HG02642 (cell line): ENCODE results near the gene HSPA4.
"Not testable (repeated sequence)": the region's sequence is repeated elsewhere in the genome, so short reads cannot be mapped to it uniquely, and the experiment has no call there.

Experiments
- ATAC-seq: cut with Tn5 transposase; IDR thresholded peaks from one replicate; pipeline ENCODE4 v1.9.1; 2021; ENCODE audit warnings: mild to moderate bottlenecking; ENCODE audit not compliant: unreplicated experiment, poor library complexity

Gene HSPA4

DNA sequence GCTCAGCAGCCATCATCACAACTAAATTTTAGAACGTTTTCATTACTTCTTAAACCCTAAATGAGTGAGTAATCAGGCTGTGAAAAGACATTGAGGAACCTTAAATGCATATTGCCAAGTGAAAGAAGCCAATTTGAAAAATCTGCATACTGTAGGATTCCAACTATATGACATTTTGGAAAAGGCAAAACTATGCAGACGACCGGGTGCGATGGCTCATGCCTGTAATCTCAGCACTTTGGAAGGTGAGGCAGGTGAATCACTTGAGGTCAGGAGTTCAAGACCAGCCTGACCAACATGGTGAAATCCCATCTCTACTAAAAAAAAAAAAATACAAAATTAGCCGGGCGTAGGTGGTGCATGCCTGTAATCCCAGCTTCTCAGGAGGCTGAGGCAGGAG, 33.4 kb downstream of the HSPA4 start:
- ATAC-seq: not testable (repeated sequence)

DNA sequence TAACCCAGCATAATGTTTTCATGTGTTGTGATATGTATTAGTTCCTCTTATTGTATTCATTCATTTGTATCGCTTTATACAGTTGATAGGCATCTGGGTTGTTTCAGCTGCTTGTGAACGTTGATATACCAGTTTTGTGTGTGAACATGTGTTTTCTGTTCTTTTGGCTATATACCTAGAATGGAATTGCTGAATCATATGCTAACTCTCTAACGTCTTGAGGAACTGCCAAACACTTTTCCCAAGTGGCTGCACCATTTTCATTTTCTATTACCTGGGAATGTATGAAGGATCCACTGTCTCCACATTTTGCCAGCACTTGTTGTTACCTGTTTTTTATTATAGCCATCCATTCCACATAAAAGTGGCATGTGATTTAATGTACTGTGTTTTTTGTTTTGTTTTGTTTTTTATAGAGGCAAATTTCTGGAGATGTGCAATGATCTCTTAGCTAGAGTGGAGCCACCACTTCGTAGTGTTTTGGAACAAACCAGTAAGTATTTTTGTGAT, 34.6 kb downstream of the HSPA4 start:
- no peak for ATAC-seq

- ATAC-seq: no peak
These were observed 36.3 kb downstream of the HSPA4 start for GRCh38 chr5:133088064-133088463.

GRCh38 chr5:133091034-133091433, 39.2 kb downstream of the HSPA4 start:
- ATAC-seq: no peak

DNA sequence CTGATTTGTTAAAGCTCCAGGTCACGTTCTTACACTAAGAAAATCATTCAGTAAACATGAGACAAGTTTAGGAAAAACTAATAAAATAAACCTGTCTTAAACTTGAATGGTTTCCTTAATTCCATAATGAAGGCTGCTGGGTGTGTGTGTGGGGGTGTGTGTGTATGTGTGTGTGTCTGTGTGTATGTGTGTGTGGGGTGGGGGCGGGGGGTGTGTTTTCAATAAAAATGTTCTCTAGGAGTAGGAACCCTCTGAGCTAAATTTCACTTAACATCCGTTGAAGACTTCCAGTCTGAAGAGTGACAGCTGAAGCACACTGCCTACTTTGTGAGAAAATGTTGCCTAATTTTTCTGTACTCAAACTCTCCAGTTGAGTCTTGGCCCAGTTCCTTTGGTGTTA, 54.5 kb downstream of the HSPA4 start:
- no peak for ATAC-seq

- no peak for ATAC-seq
These were observed 55.2 kb downstream of the HSPA4 start for GRCh38 chr5:133106761-133107572.

DNA sequence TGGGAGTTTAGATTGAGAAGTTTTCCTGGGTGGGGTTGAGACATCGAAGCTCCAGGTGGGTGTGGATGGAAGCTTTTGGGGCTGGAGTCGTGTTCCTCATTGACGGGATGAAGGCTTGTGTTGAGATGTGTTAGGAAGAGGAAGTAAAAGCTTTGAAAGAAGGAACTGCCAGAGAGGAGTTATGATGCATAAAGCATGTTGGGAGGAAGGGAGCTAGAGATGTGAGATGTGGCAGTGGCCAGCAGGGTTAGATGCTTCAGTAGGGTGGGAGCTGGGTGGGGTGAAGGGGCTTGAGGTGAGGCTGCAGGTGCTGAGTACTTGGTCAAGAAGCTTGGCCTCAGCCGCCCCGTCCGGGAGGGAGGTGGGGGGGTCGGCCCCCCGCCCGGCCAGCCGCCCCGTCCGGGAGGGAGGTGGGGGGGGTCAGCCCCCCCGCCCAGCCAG, 56.7 kb downstream of the HSPA4 start:
- ATAC-seq: no peak

DNA sequence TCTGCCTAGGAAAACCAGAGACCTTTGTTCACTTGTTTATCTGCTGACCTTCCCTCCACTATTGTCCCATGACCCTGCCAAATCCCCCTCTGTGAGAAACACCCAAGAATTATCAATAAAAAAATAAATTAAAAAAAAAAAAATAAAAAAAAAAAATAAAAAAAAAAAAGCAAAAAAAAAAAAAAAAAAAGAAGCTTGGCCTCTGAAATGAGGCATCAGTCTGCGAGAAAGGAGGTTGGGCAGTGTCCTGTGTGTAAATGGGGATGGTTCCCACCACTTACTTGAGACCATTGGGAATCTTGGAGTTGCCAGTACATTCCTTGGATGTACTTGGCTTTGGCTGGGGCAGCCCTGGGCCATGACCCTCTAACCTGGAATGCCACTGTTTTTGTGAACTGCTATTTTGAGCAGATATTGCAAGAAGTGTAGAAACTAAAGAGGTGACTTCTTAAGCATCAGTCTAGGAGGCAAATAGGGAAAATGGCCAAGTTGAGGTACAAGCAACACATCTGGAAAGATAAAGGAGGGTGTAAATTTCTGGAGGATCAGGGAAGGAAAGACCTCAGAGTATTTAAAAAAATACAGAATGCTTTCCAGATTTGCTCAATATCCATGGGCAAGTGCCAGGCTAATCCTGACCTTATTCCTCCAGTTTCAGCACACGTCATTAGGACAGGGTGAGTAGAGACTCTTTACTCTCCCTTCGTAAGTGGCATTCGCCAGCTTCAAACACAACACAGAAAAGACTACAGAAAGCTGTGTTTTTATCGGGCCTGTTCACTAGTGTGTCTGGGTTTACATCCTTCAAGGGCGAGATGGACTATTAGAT, 58.1 kb downstream of the HSPA4 start:
- ATAC-seq: no peak

- ATAC-seq: no peak
These were observed 58.9 kb downstream of the HSPA4 start for GRCh38 chr5:133110709-133111108.

DNA sequence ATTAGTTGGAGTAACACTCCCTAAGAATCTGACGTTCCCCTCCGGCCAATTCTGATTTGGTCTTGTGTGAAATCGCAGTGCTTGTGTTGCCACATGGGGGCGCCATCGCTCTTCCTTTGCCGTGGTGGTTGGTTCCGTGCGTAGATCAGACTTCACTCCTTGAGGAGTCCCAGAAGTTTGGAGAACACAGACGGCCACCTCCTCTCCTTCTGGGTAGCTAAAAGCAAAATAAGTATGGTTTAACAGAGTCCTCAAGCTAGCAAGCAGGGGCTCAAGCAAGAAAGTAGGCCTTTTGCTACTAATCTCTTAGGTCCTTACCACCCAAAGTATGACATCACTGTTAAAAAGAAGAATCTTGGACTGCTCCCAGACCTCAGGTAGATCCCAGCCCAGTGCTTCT, 59.5 kb downstream of the HSPA4 start:
- ATAC-seq: no peak

GRCh38 chr5:133112026-133112660, 60.3 kb downstream of the HSPA4 start:
- no peak for ATAC-seq

- no peak for ATAC-seq
These were observed 61.7 kb downstream of the HSPA4 start for GRCh38 chr5:133113331-133114061.

DNA sequence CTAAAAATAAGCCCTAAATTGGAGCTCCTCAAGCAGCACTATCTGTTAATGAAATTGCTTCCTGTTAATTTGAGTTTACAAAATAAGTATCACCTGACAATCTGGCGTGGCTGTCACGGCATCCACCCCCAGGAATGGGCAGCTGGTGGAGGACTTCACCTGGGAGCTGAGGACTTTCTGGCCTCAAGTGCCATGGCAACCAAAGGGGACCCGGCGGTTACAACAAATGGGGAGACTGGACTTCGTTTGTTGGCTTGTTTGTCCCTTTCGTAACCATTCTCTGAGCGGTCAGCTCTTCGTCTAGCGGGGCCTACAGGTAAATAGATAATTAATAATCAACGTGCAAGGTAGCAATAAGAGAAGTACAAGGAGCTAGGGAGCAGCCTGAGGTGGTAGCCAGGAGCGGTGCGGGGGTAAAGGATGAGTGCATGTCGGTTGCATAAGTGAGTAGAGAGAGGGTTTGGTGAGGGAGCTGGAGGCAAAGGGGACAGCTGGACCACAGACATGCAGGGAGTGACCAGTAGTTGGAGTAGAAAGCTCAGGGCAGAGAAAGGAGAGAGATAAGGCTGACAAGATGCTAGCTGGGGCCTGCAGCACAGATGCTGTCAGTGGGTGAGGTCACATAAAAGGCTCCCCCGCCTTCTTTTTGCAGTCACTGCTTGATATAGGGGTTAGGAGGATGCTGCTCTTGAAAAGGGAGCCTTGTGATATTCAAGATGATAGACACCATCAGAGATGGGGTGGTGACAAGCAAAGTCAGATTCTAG, 62.5 kb downstream of the HSPA4 start:
- ATAC-seq: no peak

- ATAC-seq: no peak
These were observed 63.1 kb downstream of the HSPA4 start for GRCh38 chr5:133114933-133115310.

DNA sequence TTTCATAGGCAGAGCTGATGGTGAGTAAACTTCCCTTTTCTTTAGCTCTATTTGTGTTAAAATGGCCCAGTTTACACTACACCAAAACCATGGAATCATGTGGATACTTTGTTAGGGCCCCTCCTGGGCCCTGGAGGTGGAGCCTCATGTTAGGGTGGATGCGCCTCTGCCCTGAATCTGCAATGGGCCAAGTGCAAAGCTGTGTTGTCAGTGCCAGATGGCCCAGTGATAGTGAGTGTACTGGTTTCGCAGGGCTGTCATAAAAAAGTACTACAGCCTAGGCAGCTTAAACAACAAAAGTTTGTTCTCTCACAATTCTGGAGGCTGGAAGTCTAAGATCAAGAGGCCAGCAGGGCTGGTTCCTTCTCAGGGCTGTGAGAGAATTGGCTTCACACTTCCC, 64.8 kb downstream of the HSPA4 start:
- no peak for ATAC-seq

- ATAC-seq: no peak
These were observed 65.5 kb downstream of the HSPA4 start for GRCh38 chr5:133117166-133117911.

GRCh38 chr5:133117912-133118445, 66.2 kb downstream of the HSPA4 start:
- no peak for ATAC-seq

GRCh38 chr5:133118741-133119140, 66.9 kb downstream of the HSPA4 start:
- ATAC-seq: no peak
